Upper lobe of left lung (tissue), 4 donors: Measurements from ENCODE around the gene ITGBL1.

ENCODE experiments used
- CTCF ChIP-seq, 6 experiments: fragments of 450-650 bp in 4 of 6; fragments of 200-600 bp in 2 of 6; sonication (generic) in 2 of 6; IDR thresholded peaks; one replicate each; pipeline ENCODE4 v1.5.1; 2016 to 2019; ENCODE audit warnings: antibody characterized with exemption in 6 of 6
- EP300 ChIP-seq, 4 donors: sonication (generic); formaldehyde crosslinking; IDR thresholded peaks; one replicate each; pipeline ENCODE4 v1.5.1; 2017; ENCODE audit warnings: antibody characterized with exemption in 4 of 4, control low read depth in 2 of 4
- POLR2A ChIP-seq, 4 donors: fragments of 450-650 bp; IDR thresholded peaks; one replicate each; pipeline ENCODE4 v1.5.1; 2016 to 2017; ENCODE audit warnings: antibody characterized with exemption in 4 of 4, mild to moderate bottlenecking in 2 of 4

GRCh38 chr13:101424381-101425155, 27.9 kb upstream of the ITGBL1 start:
- no peak for TF ChIP-seq CTCF (IDR thresholded peaks at IDR 0.05)
- no peak for TF ChIP-seq EP300 (IDR thresholded peaks at IDR 0.05)
- no peak for TF ChIP-seq POLR2A (IDR thresholded peaks at IDR 0.05)
